GM19452 (cell line): ENCODE measurements around the gene PITRM1.
"Not testable (repeated sequence)": the region's sequence is repeated elsewhere in the genome, so short reads cannot be mapped to it uniquely, and the experiment has no call there.

Experiments used
- ATAC-seq: cut with Tn5 transposase; IDR thresholded peaks from one replicate; pipeline ENCODE4 v1.9.1; 2021; ENCODE audit not compliant: unreplicated experiment

The PITRM1 gene

GRCh38 chr10:3197348-3198003, 24.9 kb upstream of the PITRM1 start:
- ATAC-seq = peak; percentile 89

GRCh38 chr10:3196958-3197347, 24.4 kb upstream of the PITRM1 start:
- no peak for ATAC-seq

- ATAC-seq = no peak
These were observed 23.9 kb upstream of the PITRM1 start for GRCh38 chr10:3196482-3196881.

GRCh38 chr10:3195726-3196125, 23.1 kb upstream of the PITRM1 start:
- no peak for ATAC-seq

- no peak for ATAC-seq
These were observed 22.7 kb upstream of the PITRM1 start for GRCh38 chr10:3195286-3195685.

GRCh38 chr10:3194871-3195270, 22.3 kb upstream of the PITRM1 start:
- no peak for ATAC-seq

GRCh38 chr10:3193751-3194150, 21.2 kb upstream of the PITRM1 start:
- ATAC-seq = no peak

GRCh38 chr10:3192856-3193635, 20.5 kb upstream of the PITRM1 start:
- no peak for ATAC-seq

GRCh38 chr10:3190817-3191216, 18.2 kb upstream of the PITRM1 start:
- no peak for ATAC-seq

- ATAC-seq = not testable (repeated sequence)
These were observed 14.6 kb upstream of the PITRM1 start for GRCh38 chr10:3187229-3187628.

GRCh38 chr10:3186368-3186767, 13.8 kb upstream of the PITRM1 start:
- no peak for ATAC-seq

GRCh38 chr10:3185386-3185785, 12.8 kb upstream of the PITRM1 start:
- ATAC-seq = no peak

GRCh38 chr10:3180355-3181025, 7.9 kb upstream of the PITRM1 start:
- ATAC-seq = no peak

GRCh38 chr10:3179174-3179573, 6.6 kb upstream of the PITRM1 start:
- ATAC-seq = no peak

GRCh38 chr10:3178042-3178441, 5.5 kb upstream of the PITRM1 start:
- ATAC-seq = no peak

GRCh38 chr10:3173171-3173878, 743 bp upstream of the PITRM1 start:
- ATAC-seq = peak; percentile 28

GRCh38 chr10:3172081-3172445, 519 bp downstream of the PITRM1 start:
- ATAC-seq = no peak

GRCh38 chr10:3171488-3171887, 1.1 kb downstream of the PITRM1 start:
- not testable (repeated sequence) for ATAC-seq

GRCh38 chr10:3169673-3170072, 2.9 kb downstream of the PITRM1 start:
- ATAC-seq = no peak

GRCh38 chr10:3169271-3169670, 3.3 kb downstream of the PITRM1 start:
- ATAC-seq = no peak

GRCh38 chr10:3167611-3168330, 4.8 kb downstream of the PITRM1 start:
- no peak for ATAC-seq
